PC-9 (cell line): ENCODE measurements around the gene PIK3R6.

Experiments used
- CTCF ChIP-seq: fragments of 200-600 bp; sonication (generic); conservative IDR thresholded peaks from 2 replicates; pipeline ENCODE4 v1.6.1; 2017; ENCODE audit warnings: mixed run types, antibody characterized with exemption, mild to moderate bottlenecking, moderate library complexity
- EZH2 ChIP-seq: fragments of 200-600 bp; sonication (generic); IDR thresholded peaks from 2 replicates; pipeline ENCODE4 v1.8.0; 2017; ENCODE audit warnings: antibody characterized with exemption, low read depth

- no peak for TF ChIP-seq CTCF
- TF ChIP-seq EZH2 = no peak
These were observed 32.4 kb downstream of the PIK3R6 start for GRCh38 chr17:8835106-8835505.
